Stimulated activated CD4-positive, alpha-beta T cell treated with anti-CD3 and anti-CD28 coated beads, Interleukin-2, amount 100 ng/mL, for 4 hours (primary cell): ENCODE measurements around the gene ERCC2.
A peak's percentile ranks its signal among the peaks of the same experiment; 100 is the strongest.
"Not testable (repeated sequence)": the region's sequence is repeated elsewhere in the genome, so short reads cannot be mapped to it uniquely, and the experiment has no call there.

Experiments used
- DNase-seq: peaks from one replicate; pipeline ENCODE4 v3.0.0-alpha.2; 2020; ENCODE audit warnings: low read depth

The ERCC2 gene

GRCh38 chr19:45370410-45371204 lies at the start of gene ERCC2:
Gene ERCC2 (minus strand): TSS chr19:45370573. CDS start chr19:45370540, 33 bp downstream.
- peak; percentile 100 for DNase-seq

GRCh38 chr19:45419895-45420294 lies 49.5 kb upstream of the ERCC2 start:
- no peak for DNase-seq

GRCh38 chr19:45419396-45419795 lies 49.0 kb upstream of the ERCC2 start:
- no peak for DNase-seq

- no peak for DNase-seq
Measured at GRCh38 chr19:45418802-45419201, 48.4 kb upstream of the ERCC2 start.

- DNase-seq, result no peak
Measured at GRCh38 chr19:45417151-45417550, 46.8 kb upstream of the ERCC2 start.

- no peak for DNase-seq
Measured at GRCh38 chr19:45414468-45414867, 44.1 kb upstream of the ERCC2 start.

GRCh38 chr19:45413497-45413896 lies 43.1 kb upstream of the ERCC2 start:
- DNase-seq, result no peak

- not testable (repeated sequence) for DNase-seq
Measured at GRCh38 chr19:45410330-45410729, 40.0 kb upstream of the ERCC2 start.

GRCh38 chr19:45409557-45409920 lies 39.2 kb upstream of the ERCC2 start:
- DNase-seq, result no peak

- DNase-seq, result no peak
Measured at GRCh38 chr19:45408830-45409556, 38.6 kb upstream of the ERCC2 start.

- no peak for DNase-seq
Measured at GRCh38 chr19:45408121-45408520, 37.7 kb upstream of the ERCC2 start.

- DNase-seq, result not testable (repeated sequence)
Measured at GRCh38 chr19:45407585-45407984, 37.2 kb upstream of the ERCC2 start.

GRCh38 chr19:45407091-45407375 lies 36.7 kb upstream of the ERCC2 start:
- DNase-seq, result no peak

GRCh38 chr19:45406226-45407090 lies 36.1 kb upstream of the ERCC2 start, which contains the start of gene POLR1G:
Gene POLR1G (plus strand): TSS chr19:45406644. CDS start chr19:45406697, 53 bp downstream.
- peak; percentile 68 for DNase-seq

GRCh38 chr19:45405435-45406225 lies 35.3 kb upstream of the ERCC2 start:
- DNase-seq, result peak; percentile 80

GRCh38 chr19:45404557-45405434 lies 34.4 kb upstream of the ERCC2 start, which contains the start of gene PPP1R13L:
Gene PPP1R13L (minus strand): TSS chr19:45405069. CDS start chr19:45398318, 6,751 bp downstream.
- peak; percentile 31 for DNase-seq

GRCh38 chr19:45403781-45404556 lies 33.6 kb upstream of the ERCC2 start:
- DNase-seq, result peak; percentile 40

GRCh38 chr19:45403272-45403671 lies 32.9 kb upstream of the ERCC2 start:
- DNase-seq, result no peak

- DNase-seq, result no peak
Measured at GRCh38 chr19:45402298-45403061, 32.1 kb upstream of the ERCC2 start.
